H1 (cell line): Measurements from ENCODE around the gene SLC44A1. TPM values are rescaled to one million over a fixed set of nuclear protein-coding genes. Genes with fewer than 3 reads are reported as not detected.

ENCODE experiments used
- BACH1 ChIP-seq: IDR thresholded peaks from 2 replicates; pipeline ENCODE4 v1.6.1; 2012; ENCODE audit warnings: low read length, improper control_type of control experiment
- CBX8 ChIP-seq: fragments of 300-800, 300-1000 bp; sonication (generic); IDR thresholded peaks from 2 replicates; pipeline ENCODE4 v1.7.1; 2016; ENCODE audit warnings: low read depth, low read length, borderline replicate concordance
- FOSL1 ChIP-seq: IDR thresholded peaks from 2 replicates; pipeline ENCODE4 v1.6.1; 2011; ENCODE audit warnings: mild to moderate bottlenecking, low read depth, low read length, moderate library complexity; ENCODE audit not compliant: insufficient read depth
- GABPA ChIP-seq: IDR thresholded peaks from 2 replicates; pipeline ENCODE4 v1.6.1; 2011; ENCODE audit warnings: mild to moderate bottlenecking, low read length, moderate library complexity, borderline replicate concordance; ENCODE audit not compliant: insufficient read depth
- HDAC2 ChIP-seq, 2 experiments: fragments of 300-600 bp in 1 of 2; sonication (generic) in 1 of 2; IDR thresholded peaks; 2 replicates each; pipeline ENCODE4 v1.6.1; 2011 to 2012; ENCODE audit warnings: low read depth in 2 of 2, low read length in 2 of 2, mild to moderate bottlenecking in 2 of 2, moderate library complexity in 2 of 2, borderline replicate concordance in 1 of 2, inconsistent platforms in 1 of 2
- KDM4A ChIP-seq: IDR thresholded peaks from one replicate; pipeline ENCODE4 v1.7.1; 2012; ENCODE audit warnings: low read depth, mild to moderate bottlenecking, moderate library complexity, low read length, inconsistent platforms; ENCODE audit not compliant: severe bottlenecking
- KDM5A ChIP-seq: fragments of 200-600 bp; IDR thresholded peaks from 2 replicates; pipeline ENCODE4 v1.7.1; 2012; ENCODE audit warnings: mild to moderate bottlenecking, low read length, inconsistent platforms, mixed read lengths
- PHF8 ChIP-seq: fragments of 200-600 bp; sonication (generic); conservative IDR thresholded peaks from 2 replicates; pipeline ENCODE4 v1.7.1; 2012; ENCODE audit warnings: low read depth, mild to moderate bottlenecking, inconsistent platforms, low read length, moderate library complexity
- POU5F1 ChIP-seq: IDR thresholded peaks from 2 replicates; pipeline ENCODE4 v1.6.1; 2011; ENCODE audit warnings: low read depth, mild to moderate bottlenecking, low read length, moderate library complexity
- RNF2 ChIP-seq: fragments of 200-900, 300-1000 bp; sonication (generic); IDR thresholded peaks from 2 replicates; pipeline ENCODE4 v1.7.1; 2016; ENCODE audit warnings: borderline replicate concordance, low read depth, mild to moderate bottlenecking, antibody characterized with exemption, low read length; ENCODE audit not compliant: poor library complexity, severe bottlenecking; ENCODE audit errors: missing control alignments
- SRF ChIP-seq: IDR thresholded peaks from 2 replicates; pipeline ENCODE4 v1.6.1; 2011; ENCODE audit warnings: mild to moderate bottlenecking, low read depth, low read length, moderate library complexity
- polyA plus RNA-seq, 7 experiments: library from polyadenylated mRNA; depleted of rRNA in 3 of 7; stranded (reverse) in 5 of 7; unstranded in 2 of 7; fragments of >200 nt in 5 of 7; fragments of 200-250 nt in 2 of 7; gene quantifications; 1 replicate in 5 of 7; 2 replicates in 1 of 7; 4 replicates in 1 of 7; pipeline versions ENCODE4 v1.2.1 to v1.2.3, GENCODE V29; 2011 to 2013; ENCODE audit warnings: missing spikeins in 2 of 7, mixed read lengths in 2 of 7
- total RNA-seq: library from RNA; stranded (reverse); fragmentation: NEBNext Ultra II Directional; extraction: Animal tissue kit (Norgen Biotek cat#: 25700); gene quantifications from 2 replicates; pipeline ENCODE4 v1.2.1, GENCODE V29; 2021

The SLC44A1 gene
- total and polyA plus RNA-seq, 2 of the 8 experiments (the other 6 are each of a cell fraction or from before 2014, with no cell fraction given), result 30.5 to 71.2 TPM

- TF ChIP-seq POU5F1, result no peak
- peak; percentile 97 for TF ChIP-seq KDM4A
- TF ChIP-seq KDM5A, result no peak
- TF ChIP-seq SRF, result no peak
- TF ChIP-seq BACH1, result peak; percentile 74
- peak; percentile 98 to 99 for TF ChIP-seq HDAC2 (IDR thresholded peaks at IDR 0.05; ENCODE audit: borderline replicate concordance in 1 of 2, low read depth in 2 of 2, low read length in 2 of 2)
- TF ChIP-seq RNF2, result no peak
- no peak for TF ChIP-seq FOSL1
- TF ChIP-seq PHF8, result peak; percentile 36; the same call in 1 of the 2 replicates
- no peak for TF ChIP-seq CBX8
- TF ChIP-seq GABPA, result no peak
Measured at GRCh38 chr9:105447814-105448812, 203.7 kb downstream of the SLC44A1 start, which contains the start of gene FSD1L (continued).
